ENCODE measurements around the gene P3H2.

The P3H2 gene

DNA sequence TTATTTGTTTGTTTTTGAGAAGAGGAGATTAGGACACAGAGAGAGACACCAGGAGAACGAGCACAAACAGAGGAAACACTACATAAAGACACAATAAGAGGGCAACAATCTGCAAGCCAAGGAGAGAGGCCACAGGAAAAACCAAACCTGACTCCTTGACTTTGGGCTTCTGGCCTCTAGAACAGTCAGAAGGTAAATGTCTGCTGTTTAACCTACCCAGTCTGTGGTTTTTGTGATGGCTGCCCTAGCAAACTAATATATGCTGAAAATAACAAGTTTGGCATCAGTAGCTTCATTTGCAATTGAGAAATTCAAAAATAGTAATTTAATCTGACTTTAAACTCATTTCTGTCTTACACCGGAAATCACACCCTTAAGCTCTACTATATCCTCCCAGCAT is 110.2 kb downstream of the P3H2 start:
- no peaks in the 10 kb centered on the region for H3K9me3 ChIP-seq (ENCODE audit: control insufficient read depth, insufficient read depth, low read length)
- no peak overlapping the region for H3K9ac ChIP-seq (ENCODE audit: low read depth, low read length)
- peaks cover 40% of the 10 kb centered on the region for H3K4me1 ChIP-seq (ENCODE audit: control insufficient read depth, insufficient read depth, low read length)
- H3K27me3 ChIP-seq (ENCODE audit: control insufficient read depth, insufficient read depth, low read length): no peaks in the 10 kb centered on the region
- H3K4me3 ChIP-seq (ENCODE audit: low read depth, low read length): no peak overlapping the region
- no peaks in the 10 kb centered on the region for H3K36me3 ChIP-seq (ENCODE audit: control insufficient read depth, insufficient read depth, low read length)

DNA sequence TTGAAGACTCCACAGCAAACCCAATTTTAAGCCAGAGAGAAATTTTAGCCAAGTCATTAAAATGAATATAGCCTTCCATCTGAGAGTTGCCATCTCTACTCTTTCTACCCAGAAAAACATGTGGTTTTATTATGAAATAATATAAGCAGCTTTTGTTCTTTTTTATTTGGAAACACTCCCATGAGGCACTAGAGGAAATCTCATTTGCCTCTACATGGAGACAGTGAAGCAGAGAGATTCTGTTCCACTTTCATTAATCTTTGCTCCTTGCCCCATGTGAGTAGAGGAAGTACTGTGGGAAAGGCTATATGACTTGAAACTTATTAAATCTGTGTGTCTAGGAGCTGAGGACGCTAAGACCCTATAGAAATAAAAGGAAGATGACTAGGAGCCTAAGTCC is 111.1 kb downstream of the P3H2 start:
- peaks cover 42% of the 10 kb centered on the region for H3K4me1 ChIP-seq (ENCODE audit: control insufficient read depth, insufficient read depth, low read length)
- H3K4me3 ChIP-seq (ENCODE audit: low read depth, low read length): no peak overlapping the region
- H3K36me3 ChIP-seq (ENCODE audit: control insufficient read depth, insufficient read depth, low read length): no peaks in the 10 kb centered on the region
- no peaks in the 10 kb centered on the region for H3K9me3 ChIP-seq (ENCODE audit: control insufficient read depth, insufficient read depth, low read length)
- no peaks in the 10 kb centered on the region for H3K27me3 ChIP-seq (ENCODE audit: control insufficient read depth, insufficient read depth, low read length)
- no peak overlapping the region for H3K9ac ChIP-seq (ENCODE audit: low read depth, low read length)

DNA sequence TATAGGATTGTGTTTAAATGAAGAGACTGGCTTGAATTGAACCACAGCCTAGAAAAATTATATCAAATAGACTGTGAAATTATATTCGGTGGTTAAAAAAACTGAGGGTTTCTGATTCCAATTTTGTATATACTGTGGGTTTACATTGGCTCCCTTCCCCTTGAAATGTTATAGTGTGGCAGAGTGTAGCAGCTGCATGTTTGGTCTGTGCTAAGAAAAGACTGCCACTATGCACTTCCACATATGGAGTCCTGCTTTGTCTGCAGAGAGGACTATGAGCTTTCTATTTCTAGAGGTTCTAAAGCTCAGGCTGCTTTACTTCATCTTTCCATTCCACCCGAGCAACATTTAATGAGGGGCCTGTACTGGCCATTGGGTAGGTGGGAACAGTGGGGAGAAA is 112.3 kb downstream of the P3H2 start:
- Histone ChIP-seq H3K36me3 (ENCODE audit: control insufficient read depth, insufficient read depth, low read length) (no peaks in the 10 kb centered on the region), H3K9ac (ENCODE audit: low read depth, low read length) (no peak overlapping the region), H3K4me1 (ENCODE audit: control insufficient read depth, insufficient read depth, low read length) (peaks cover 31% of the 10 kb centered on the region), H3K4me3 (ENCODE audit: low read depth, low read length) (no peak overlapping the region), H3K9me3 (ENCODE audit: control insufficient read depth, insufficient read depth, low read length) (no peaks in the 10 kb centered on the region), H3K27me3 (ENCODE audit: control insufficient read depth, insufficient read depth, low read length) (no peaks in the 10 kb centered on the region)

DNA sequence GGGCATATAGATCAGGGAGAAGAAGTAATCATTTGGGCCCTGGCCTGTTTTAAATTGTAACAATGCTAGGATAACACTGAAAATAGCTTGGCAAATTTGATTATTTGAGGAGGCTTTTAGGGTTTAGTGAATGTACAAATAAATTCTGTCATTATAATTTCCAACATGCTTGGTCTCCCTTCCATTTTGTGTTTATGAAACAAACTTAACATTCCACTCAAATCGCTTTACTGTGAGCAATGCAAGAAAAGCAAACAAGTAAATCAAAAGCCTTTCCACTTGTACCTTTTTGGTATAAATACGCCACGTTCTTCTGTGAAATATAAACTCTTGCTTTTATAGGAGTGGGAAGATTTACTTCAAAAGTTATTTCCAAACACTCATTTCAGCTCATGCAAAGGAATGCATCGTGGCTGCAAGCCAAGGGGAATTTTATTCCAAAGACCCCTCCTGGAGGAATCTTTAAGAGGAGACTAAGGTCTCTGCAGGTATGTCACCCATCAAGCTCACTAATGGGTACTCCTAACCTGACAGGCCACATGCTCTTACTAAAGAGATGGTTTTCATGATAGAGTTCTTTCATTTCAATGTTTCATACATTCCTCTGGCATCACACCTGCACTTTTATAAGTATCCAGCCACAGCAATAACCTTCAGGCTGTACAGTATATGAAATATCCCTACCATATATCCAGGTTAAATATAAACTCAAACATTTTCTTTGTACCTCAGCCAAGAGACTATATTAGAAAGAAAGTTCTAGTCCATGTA is 115.2 kb downstream of the P3H2 start:
- Histone ChIP-seq H3K36me3 (ENCODE audit: control insufficient read depth, insufficient read depth, low read length) (no peaks in the 10 kb centered on the region), H3K27me3 (ENCODE audit: control insufficient read depth, insufficient read depth, low read length) (no peaks in the 10 kb centered on the region), H3K4me1 (ENCODE audit: control insufficient read depth, insufficient read depth, low read length) (peaks cover 19% of the 10 kb centered on the region), H3K9me3 (ENCODE audit: control insufficient read depth, insufficient read depth, low read length) (no peaks in the 10 kb centered on the region), H3K4me3 (ENCODE audit: low read depth, low read length) (no peak overlapping the region), H3K9ac (ENCODE audit: low read depth, low read length) (no peak overlapping the region)

DNA sequence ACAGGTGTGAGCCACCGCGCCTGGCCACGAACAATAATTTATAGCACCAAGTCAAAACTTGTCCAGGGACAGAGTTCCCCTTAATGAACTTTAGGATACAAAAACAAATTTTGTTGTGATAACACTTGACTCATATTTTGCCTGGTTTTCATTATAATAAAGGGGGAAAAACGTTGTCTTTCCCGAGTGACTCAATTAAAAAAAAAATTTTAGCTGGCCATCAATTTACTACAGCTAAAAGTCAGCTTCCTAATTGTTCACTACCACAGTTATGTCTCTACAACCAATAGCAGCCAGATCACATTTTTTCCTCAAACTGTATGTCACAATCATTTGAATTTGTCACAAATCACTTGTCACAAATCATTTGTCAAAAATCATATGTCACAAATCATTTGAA is 116.0 kb downstream of the P3H2 start:
- Histone ChIP-seq H3K9me3 (ENCODE audit: control insufficient read depth, insufficient read depth, low read length) (no peaks in the 10 kb centered on the region), H3K9ac (ENCODE audit: low read depth, low read length) (no peak overlapping the region), H3K4me3 (ENCODE audit: low read depth, low read length) (no peak overlapping the region), H3K36me3 (ENCODE audit: control insufficient read depth, insufficient read depth, low read length) (no peaks in the 10 kb centered on the region), H3K27me3 (ENCODE audit: control insufficient read depth, insufficient read depth, low read length) (no peaks in the 10 kb centered on the region), H3K4me1 (ENCODE audit: control insufficient read depth, insufficient read depth, low read length) (peaks cover 16% of the 10 kb centered on the region)

DNA sequence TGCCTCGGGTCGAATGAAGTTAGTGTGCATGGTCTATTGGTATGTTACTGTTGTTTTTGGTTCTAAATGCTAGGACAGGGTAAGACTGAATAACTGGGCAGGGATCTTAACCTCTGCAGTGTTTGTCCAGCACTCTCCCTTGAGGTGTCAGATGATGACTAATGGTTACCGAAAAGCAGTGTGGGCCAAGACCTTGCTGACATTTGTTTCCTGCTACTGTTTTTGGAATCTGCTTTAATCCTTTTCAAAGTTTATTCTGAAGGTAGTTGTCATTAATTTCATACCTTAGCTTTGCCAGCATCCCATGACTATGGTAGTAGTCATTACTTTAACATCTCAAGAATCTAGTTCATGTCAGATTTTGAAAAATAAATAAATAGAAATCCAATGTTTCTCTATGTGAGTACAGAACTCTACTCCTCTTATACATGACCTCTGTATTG is 117.0 kb downstream of the P3H2 start:
- H3K36me3 ChIP-seq (ENCODE audit: control insufficient read depth, insufficient read depth, low read length): no peaks in the 10 kb centered on the region
- H3K9me3 ChIP-seq (ENCODE audit: control insufficient read depth, insufficient read depth, low read length): no peaks in the 10 kb centered on the region
- H3K27me3 ChIP-seq (ENCODE audit: control insufficient read depth, insufficient read depth, low read length): no peaks in the 10 kb centered on the region
- peaks cover 16% of the 10 kb centered on the region for H3K4me1 ChIP-seq (ENCODE audit: control insufficient read depth, insufficient read depth, low read length)
- no peak overlapping the region for H3K9ac ChIP-seq (ENCODE audit: low read depth, low read length)
- H3K4me3 ChIP-seq (ENCODE audit: low read depth, low read length): no peak overlapping the region

DNA sequence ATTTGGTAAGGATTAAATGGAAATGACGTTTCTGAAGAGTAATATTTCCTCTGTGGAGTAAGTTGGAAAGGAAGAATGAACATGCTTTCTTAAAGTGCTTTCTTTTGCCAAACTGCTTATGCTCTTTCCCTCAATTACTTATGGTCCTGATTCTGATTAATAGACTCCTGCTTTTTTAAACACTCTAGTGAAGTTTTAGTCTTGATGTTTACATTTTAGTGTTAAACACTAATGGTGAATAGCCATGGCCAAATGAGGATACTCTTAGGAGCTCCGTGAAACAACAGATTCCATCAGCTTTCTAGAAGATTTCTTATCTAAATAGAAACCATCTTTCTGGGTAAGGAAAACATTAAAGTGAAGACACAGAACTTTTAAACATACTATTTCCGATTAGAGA is 117.6 kb downstream of the P3H2 start:
- Histone ChIP-seq H3K9ac (ENCODE audit: low read depth, low read length) (no peak overlapping the region), H3K27me3 (ENCODE audit: control insufficient read depth, insufficient read depth, low read length) (no peaks in the 10 kb centered on the region), H3K4me1 (ENCODE audit: control insufficient read depth, insufficient read depth, low read length) (peaks cover 16% of the 10 kb centered on the region)

DNA sequence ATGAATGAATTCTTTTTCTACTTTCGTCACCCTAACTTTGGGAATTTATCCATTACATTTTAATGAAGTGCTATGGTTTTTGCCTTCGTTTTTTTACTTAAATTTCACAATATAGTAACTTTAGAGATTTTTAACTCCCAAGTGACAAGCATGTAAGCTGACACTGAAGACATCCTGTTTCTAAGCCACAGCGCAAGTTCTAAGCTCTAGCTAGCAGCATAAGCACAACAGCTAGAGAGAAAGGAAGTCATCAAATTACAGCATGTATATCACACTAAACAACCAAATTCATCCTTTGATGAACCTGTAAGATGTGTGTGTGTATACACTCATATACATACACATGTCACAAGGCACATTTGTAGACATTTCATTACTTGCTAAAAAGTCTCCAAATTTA is 119.3 kb downstream of the P3H2 start:
- H3K36me3 ChIP-seq (ENCODE audit: control insufficient read depth, insufficient read depth, low read length): no peaks in the 10 kb centered on the region
- H3K27me3 ChIP-seq (ENCODE audit: control insufficient read depth, insufficient read depth, low read length): no peaks in the 10 kb centered on the region
- H3K9ac ChIP-seq (ENCODE audit: low read depth, low read length): no peak overlapping the region
- no peaks in the 10 kb centered on the region for H3K9me3 ChIP-seq (ENCODE audit: control insufficient read depth, insufficient read depth, low read length)
- H3K4me3 ChIP-seq (ENCODE audit: low read depth, low read length): no peak overlapping the region
- peaks cover 16% of the 10 kb centered on the region for H3K4me1 ChIP-seq (ENCODE audit: control insufficient read depth, insufficient read depth, low read length)

More for the DNA sequence above, 117.6 kb downstream of the P3H2 start:
- Histone ChIP-seq H3K36me3 (ENCODE audit: control insufficient read depth, insufficient read depth, low read length) (no peaks in the 10 kb centered on the region), H3K9me3 (ENCODE audit: control insufficient read depth, insufficient read depth, low read length) (no peaks in the 10 kb centered on the region), H3K4me3 (ENCODE audit: low read depth, low read length) (no peak overlapping the region)

DNA sequence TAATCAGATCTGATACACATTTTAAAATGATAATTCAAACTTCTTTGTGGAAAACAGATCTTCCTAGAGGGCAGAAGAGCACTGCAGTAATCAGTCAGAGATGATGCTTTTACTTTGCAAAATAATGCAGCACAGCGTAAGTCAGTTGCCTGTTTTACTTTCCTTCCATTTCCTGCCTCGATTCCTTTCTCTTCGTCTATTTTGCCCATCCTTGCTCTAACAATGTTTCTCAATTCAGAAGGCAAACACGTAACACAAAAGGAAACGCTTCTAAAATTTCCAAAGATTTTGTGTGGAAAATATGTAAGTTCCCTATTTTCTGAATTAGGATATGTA is 119.9 kb downstream of the P3H2 start:
- Histone ChIP-seq H3K9ac (ENCODE audit: low read depth, low read length) (no peak overlapping the region), H3K27me3 (ENCODE audit: control insufficient read depth, insufficient read depth, low read length) (no peaks in the 10 kb centered on the region), H3K9me3 (ENCODE audit: control insufficient read depth, insufficient read depth, low read length) (no peaks in the 10 kb centered on the region), H3K4me3 (ENCODE audit: low read depth, low read length) (no peak overlapping the region), H3K36me3 (ENCODE audit: control insufficient read depth, insufficient read depth, low read length) (no peaks in the 10 kb centered on the region), H3K4me1 (ENCODE audit: control insufficient read depth, insufficient read depth, low read length) (peaks cover 16% of the 10 kb centered on the region)

DNA sequence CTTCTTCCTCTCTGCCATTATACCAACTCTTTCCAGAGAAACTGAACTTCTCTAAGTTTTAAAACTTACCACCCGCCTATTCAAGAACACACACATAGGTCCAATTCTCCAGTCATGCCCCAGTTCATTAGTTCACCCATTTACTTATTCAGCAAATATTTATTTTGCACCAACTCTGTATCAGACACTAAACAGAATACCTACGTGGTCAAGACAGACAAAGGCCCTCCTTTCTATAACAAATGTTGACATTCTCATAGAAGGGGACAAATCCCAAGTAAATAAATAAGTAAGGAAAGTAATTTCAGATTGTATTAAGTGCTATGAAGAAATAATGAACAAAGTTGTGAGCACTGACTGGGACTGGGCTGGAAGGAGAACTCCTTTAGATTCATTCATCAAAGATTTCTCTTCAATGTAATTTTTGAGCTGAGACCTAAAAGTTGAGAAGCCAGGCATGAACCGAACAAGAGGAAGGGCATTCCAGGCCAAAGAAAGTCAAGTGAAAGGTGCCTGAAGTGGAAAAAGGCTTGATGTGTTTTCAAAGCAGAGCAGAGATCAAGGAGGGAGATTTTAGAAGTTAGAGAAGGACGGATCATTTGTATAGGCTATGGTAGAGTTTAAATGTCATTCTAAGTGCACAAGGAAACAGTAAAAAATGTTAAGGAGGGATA is 120.4 kb downstream of the P3H2 start:
- H3K9me3 ChIP-seq (ENCODE audit: control insufficient read depth, insufficient read depth, low read length): no peaks in the 10 kb centered on the region
- no peak overlapping the region for H3K9ac ChIP-seq (ENCODE audit: low read depth, low read length)
- H3K36me3 ChIP-seq (ENCODE audit: control insufficient read depth, insufficient read depth, low read length): no peaks in the 10 kb centered on the region
- peaks cover 15% of the 10 kb centered on the region for H3K4me1 ChIP-seq (ENCODE audit: control insufficient read depth, insufficient read depth, low read length)
- no peaks in the 10 kb centered on the region for H3K27me3 ChIP-seq (ENCODE audit: control insufficient read depth, insufficient read depth, low read length)
- H3K4me3 ChIP-seq (ENCODE audit: low read depth, low read length): no peak overlapping the region

DNA sequence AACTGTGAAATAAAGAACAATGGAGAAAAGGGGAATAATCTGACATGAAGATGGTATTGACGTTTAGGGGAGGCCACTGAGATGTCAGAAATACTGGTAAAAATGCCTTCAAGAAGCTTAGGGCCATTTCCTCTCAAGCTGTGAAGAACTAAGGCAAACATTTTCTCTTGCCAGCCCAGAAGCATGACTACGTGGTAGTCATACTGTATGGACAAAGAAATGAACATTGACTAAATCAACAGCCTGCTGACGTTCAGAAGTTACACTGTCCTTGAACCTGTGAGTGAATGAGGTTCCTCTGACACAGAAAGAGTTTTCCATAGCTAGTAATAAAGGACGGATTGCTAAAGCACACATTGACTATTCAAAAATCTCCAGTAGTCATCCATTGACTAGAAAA is 121.0 kb downstream of the P3H2 start:
- H3K9me3 ChIP-seq (ENCODE audit: control insufficient read depth, insufficient read depth, low read length): no peaks in the 10 kb centered on the region
- no peaks in the 10 kb centered on the region for H3K36me3 ChIP-seq (ENCODE audit: control insufficient read depth, insufficient read depth, low read length)
- peaks cover 16% of the 10 kb centered on the region for H3K4me1 ChIP-seq (ENCODE audit: control insufficient read depth, insufficient read depth, low read length)
- H3K27me3 ChIP-seq (ENCODE audit: control insufficient read depth, insufficient read depth, low read length): no peaks in the 10 kb centered on the region
- H3K9ac ChIP-seq (ENCODE audit: low read depth, low read length): no peak overlapping the region
- H3K4me3 ChIP-seq (ENCODE audit: low read depth, low read length): no peak overlapping the region

- no peaks in the 10 kb centered on the region for H3K27me3 ChIP-seq (ENCODE audit: control insufficient read depth, insufficient read depth, low read length)
- no peak overlapping the region for H3K4me3 ChIP-seq (ENCODE audit: low read depth, low read length)
- no peaks in the 10 kb centered on the region for H3K9me3 ChIP-seq (ENCODE audit: control insufficient read depth, insufficient read depth, low read length)
- H3K36me3 ChIP-seq (ENCODE audit: control insufficient read depth, insufficient read depth, low read length): no peaks in the 10 kb centered on the region
- H3K9ac ChIP-seq (ENCODE audit: low read depth, low read length): no peak overlapping the region
- H3K4me1 ChIP-seq (ENCODE audit: control insufficient read depth, insufficient read depth, low read length): peaks cover 11% of the 10 kb centered on the region
Measured at GRCh38 chr3:189995129-189995528, 125.6 kb downstream of the P3H2 start.
